ENCODE results near the gene MAGEA9B. TPM values are rescaled to one million over a fixed set of nuclear protein-coding genes. Genes with fewer than 3 reads are reported as not detected.
"Not testable (repeated sequence)": the region's sequence is repeated elsewhere in the genome, so short reads cannot be mapped to it uniquely, and the experiment has no call there.

Gene MAGEA9B
- total and polyA plus RNA-seq, 8 donors, result not detected

DNA sequence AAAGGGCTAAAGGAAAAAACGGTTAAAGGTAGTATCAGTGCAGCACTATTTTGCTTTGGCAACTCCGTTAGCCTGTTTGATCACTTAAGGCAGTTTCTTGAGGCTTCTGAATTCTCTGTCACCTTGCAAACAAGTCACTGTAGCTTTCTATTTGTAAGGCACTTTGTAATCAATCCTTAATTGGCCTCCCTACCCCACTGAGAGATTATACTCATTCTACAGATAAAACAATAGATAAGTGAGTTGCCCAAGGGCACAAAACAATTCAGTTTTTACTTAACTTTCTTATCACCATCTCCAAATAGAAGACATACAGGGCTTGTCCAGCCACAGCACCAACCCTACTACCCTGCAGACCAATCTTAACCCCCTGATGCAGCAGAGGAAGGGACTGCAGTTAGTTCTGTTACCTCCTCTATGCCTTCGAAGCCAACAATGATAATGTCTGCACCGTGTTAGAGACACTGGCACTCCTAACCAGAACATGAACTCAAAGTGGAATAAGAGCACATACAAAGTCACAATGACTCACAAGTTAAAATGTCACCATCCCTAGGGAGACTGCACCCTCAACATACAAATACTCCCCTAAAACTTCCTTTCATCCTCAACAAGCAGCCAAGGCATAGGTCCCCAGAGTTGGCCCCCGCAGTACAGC, 42.6 kb upstream of the MAGEA9B start:
- Histone ChIP-seq H3K36me3 (no peaks in the 10 kb centered on the region), H3K4me3 (peak overlapping the region in 1 of 4 donors; percentile 91), H3K9me3 (no peaks in the 10 kb centered on the region), H3K27me3 (no peaks in the 10 kb centered on the region), H3K4me1 (peaks cover 3 to 21% (median 19%) of the 10 kb centered on the region in 4 donors), H3K27ac (no peak overlapping the region)
- no peak for DNase-seq
- intact Hi-C loops (cut with DNase I; ENCODE audit: low total_unique reads), result no loop called here
- no peak for TF ChIP-seq EP300 (IDR thresholded peaks at IDR 0.05)
- TF ChIP-seq POLR2AphosphoS5 (IDR thresholded peaks at IDR 0.05), result no peak
- no peak for TF ChIP-seq POLR2A (IDR thresholded peaks at IDR 0.05)
- no peak for TF ChIP-seq CTCF (IDR thresholded peaks at IDR 0.05)
- WGBS, 5 donors, result 47 to 73% (median 50%) methylated on average over 5 of the region's 5 CpGs

DNA sequence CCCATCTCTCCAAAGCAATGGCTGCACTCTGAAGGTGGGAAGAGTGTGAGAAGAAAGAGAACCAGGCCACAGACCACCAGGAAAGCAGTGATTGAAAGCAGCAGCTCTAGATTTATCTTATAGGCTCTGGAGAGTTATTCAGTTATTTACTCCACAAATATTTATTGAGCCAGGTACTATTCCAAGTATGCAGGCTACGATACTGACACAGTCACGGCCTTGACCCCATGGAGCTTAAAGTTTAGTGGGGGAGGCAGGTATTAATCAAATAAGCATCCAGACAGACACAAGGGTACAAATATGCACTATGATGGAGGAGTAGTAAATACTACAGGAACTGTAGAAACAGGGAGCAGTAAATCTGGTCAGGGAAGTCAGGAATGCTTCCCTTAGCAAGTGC, 41.5 kb upstream of the MAGEA9B start:
- intact Hi-C loops (cut with DNase I; ENCODE audit: low total_unique reads), result no loop called here
- no peaks in the 10 kb centered on the region for H3K9me3 ChIP-seq
- no peak overlapping the region for H3K4me3 ChIP-seq
- DNase-seq, result no peak
- no peak overlapping the region for H3K27ac ChIP-seq
- peaks cover 3 to 21% (median 19%) of the 10 kb centered on the region in 4 donors for H3K4me1 ChIP-seq
- no peaks in the 10 kb centered on the region for H3K27me3 ChIP-seq
- no peaks in the 10 kb centered on the region for H3K36me3 ChIP-seq
- WGBS, 5 donors, result 42 to 63% (median 50%) methylated on average over 2 of the region's 2 CpGs
- TF ChIP-seq EP300 (IDR thresholded peaks at IDR 0.05) (no peak), CTCF (IDR thresholded peaks at IDR 0.05) (no peak), POLR2AphosphoS5 (IDR thresholded peaks at IDR 0.05) (no peak), POLR2A (IDR thresholded peaks at IDR 0.05) (no peak)

DNA sequence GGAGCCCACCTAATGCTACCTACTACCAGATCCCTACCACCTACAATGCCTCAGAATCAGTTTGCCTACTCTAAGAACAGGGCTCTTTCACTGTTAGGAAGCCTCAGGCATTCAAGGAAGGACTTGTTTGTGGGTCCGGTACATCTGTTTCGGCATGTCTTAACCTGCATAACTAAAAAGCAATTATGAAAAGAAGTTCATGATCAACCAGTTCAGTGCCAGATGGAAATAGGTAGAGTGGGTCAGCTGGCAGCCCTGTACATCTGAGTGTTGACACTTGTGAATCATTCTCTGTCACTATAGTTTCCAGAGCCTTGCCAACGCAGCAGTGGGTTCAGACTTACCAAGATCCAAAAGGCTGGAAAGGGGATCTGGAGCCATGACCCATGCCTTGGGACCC, 41.0 kb upstream of the MAGEA9B start:
- Histone ChIP-seq H3K36me3 (no peaks in the 10 kb centered on the region), H3K27me3 (no peaks in the 10 kb centered on the region), H3K4me1 (peaks cover 3 to 21% (median 19%) of the 10 kb centered on the region in 4 donors), H3K9me3 (no peaks in the 10 kb centered on the region), H3K27ac (no peak overlapping the region), H3K4me3 (no peak overlapping the region)
- DNase-seq, result no peak
- intact Hi-C loops (cut with DNase I; ENCODE audit: low total_unique reads), result no loop called here
- WGBS, 5 donors, result 84 to 100% (median 96%) methylated on average over 3 of the region's 3 CpGs
- TF ChIP-seq CTCF (IDR thresholded peaks at IDR 0.05) (no peak), POLR2AphosphoS5 (IDR thresholded peaks at IDR 0.05) (no peak), POLR2A (IDR thresholded peaks at IDR 0.05) (no peak), EP300 (IDR thresholded peaks at IDR 0.05) (no peak)

- H3K36me3 ChIP-seq; H3K4me3 ChIP-seq; H3K27ac ChIP-seq; H3K27me3 ChIP-seq; intact Hi-C loops (cut with DNase I; ENCODE audit: low total_unique reads); H3K9me3 ChIP-seq; DNase-seq: not testable (repeated sequence)
- H3K4me1 ChIP-seq, result peaks cover 3 to 18% (median 17%) of the 10 kb centered on the region in 4 donors
- 68 to 78% (median 76%) methylated on average over 5 to 8 of the region's 8 CpGs for WGBS, 5 donors
Observed at GRCh38 chrX:149626829-149627228, 39.6 kb upstream of the MAGEA9B start.

DNA sequence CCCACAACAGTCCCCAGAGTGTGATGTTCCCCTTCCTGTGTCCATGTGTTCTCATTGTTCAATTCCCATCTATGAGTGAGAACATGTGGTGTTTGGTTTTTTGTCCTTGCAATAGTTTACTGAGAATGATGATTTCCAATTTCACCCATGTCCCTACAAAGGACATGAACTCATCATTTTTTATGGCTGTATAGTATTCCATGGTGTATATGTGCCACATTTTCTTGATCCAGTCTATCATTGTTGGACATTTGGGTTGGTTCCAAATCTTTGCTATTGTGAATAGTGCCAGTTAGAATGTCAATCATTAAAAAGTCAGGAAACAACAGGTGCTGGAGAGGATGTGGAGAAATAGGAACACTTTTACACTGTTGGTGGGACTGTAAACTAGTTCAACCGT, 32.4 kb upstream of the MAGEA9B start:
- 71% methylated on average over 1 of the region's 1 CpG; no CpG with 5 or more reads in 4 of the 5 donors for WGBS, 5 donors
- DNase-seq; H3K9me3 ChIP-seq; intact Hi-C loops (cut with DNase I; ENCODE audit: low total_unique reads); H3K4me1 ChIP-seq; H3K4me3 ChIP-seq; H3K27me3 ChIP-seq; H3K27ac ChIP-seq; H3K36me3 ChIP-seq: not testable (repeated sequence)
